ENCODE measurements around the gene NCLN.

DNA sequence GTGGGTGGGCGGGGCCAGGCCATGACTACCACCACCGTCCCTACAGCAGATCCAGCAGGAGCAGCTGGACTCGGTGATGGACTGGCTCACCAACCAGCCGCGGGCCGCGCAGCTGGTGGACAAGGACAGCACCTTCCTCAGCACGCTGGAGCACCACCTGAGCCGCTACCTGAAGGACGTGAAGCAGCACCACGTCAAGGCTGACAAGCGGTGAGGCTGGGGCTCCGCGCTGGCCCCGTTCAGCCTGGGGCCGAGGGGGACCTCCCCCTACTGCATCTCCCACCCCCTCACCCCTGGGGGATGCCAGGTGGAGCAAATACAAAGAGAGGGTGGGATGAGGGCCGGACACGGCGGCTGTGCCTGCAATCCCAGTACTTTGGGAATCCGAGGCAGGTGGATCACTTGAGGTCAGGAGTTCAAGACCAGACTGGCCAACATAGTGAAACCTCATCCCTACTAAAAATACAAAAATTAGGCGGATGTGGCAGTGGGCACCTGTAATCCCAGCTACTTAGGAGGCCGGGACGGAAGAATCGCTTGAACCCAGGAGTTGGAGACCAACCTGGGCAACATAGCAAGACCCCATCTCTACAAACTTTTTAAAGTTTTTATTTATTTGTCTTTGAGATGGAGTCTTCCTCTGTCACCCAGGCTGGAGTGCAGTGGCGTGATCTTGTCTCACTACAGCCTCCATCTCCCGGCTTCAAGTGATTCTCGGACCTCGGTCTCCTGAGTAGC is 20.7 kb downstream of the NCLN start:
- TF ChIP-seq, protein P1, sequence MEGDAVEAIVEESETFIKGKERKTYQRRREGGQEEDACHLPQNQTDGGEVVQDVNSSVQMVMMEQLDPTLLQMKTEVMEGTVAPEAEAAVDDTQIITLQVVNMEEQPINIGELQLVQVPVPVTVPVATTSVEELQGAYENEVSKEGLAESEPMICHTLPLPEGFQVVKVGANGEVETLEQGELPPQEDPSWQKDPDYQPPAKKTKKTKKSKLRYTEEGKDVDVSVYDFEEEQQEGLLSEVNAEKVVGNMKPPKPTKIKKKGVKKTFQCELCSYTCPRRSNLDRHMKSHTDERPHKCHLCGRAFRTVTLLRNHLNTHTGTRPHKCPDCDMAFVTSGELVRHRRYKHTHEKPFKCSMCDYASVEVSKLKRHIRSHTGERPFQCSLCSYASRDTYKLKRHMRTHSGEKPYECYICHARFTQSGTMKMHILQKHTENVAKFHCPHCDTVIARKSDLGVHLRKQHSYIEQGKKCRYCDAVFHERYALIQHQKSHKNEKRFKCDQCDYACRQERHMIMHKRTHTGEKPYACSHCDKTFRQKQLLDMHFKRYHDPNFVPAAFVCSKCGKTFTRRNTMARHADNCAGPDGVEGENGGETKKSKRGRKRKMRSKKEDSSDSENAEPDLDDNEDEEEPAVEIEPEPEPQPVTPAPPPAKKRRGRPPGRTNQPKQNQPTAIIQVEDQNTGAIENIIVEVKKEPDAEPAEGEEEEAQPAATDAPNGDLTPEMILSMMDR (IDR thresholded peaks at IDR 0.05) = no peak
- no peak for TF ChIP-seq POLR2AphosphoS5 (IDR thresholded peaks at IDR 0.05)

Measured in transverse colon (tissue), 4 donors.